GM21360 (cell line): ENCODE results near the gene TOP3B.

Source experiments
- ATAC-seq: cut with Tn5 transposase; IDR thresholded peaks from one replicate; pipeline ENCODE4 v1.9.1; 2021; ENCODE audit warnings: mild to moderate bottlenecking, moderate library complexity; ENCODE audit not compliant: unreplicated experiment

The TOP3B gene

GRCh38 chr22:21980547-21980946 lies 2.0 kb downstream of the TOP3B start:
- no peak for ATAC-seq

DNA sequence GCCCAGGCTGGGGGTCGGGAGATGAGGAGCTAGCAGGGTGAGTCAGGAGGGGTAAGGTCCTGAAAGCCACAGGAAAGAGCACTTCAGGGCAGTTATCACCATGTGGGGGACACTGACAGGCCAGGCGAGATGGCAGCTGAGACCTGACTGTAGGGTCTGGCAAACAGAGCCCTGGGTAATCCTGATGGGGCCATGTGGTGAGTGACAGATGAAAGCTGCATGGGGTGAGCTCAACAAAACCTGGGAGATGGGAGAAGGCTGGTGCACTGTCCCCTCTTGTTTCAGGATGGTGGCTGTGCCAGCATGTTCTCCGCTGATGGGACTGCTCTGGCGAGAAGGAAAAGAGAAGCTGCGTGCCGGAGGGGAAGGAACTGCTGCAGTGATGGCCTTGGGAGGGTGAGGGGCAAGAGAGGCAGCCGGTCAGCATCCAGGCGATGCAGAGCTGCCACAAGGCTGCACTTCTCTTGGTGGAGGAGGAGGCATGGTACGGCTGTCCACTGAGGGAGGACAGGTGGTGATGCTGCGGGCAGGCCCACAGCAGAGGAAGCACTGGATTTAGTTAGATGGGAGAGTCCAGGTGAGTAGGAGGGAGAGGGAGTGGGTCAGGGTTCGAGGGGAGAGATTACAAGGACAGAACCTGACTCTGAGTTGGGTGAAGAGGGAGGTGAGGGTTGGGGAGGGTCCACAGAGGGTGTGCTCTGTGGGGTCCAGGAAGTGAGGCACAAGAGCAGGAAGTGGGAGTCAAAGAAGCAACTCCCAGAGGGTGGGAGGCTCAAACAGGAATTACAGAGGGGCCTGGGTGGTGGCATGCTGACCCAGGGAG lies 3.8 kb downstream of the TOP3B start:
- ATAC-seq = no peak

- no peak for ATAC-seq
Measured at GRCh38 chr22:21977814-21978213, 4.8 kb downstream of the TOP3B start.

GRCh38 chr22:21975854-21976345 lies 6.7 kb downstream of the TOP3B start:
- ATAC-seq = no peak

DNA sequence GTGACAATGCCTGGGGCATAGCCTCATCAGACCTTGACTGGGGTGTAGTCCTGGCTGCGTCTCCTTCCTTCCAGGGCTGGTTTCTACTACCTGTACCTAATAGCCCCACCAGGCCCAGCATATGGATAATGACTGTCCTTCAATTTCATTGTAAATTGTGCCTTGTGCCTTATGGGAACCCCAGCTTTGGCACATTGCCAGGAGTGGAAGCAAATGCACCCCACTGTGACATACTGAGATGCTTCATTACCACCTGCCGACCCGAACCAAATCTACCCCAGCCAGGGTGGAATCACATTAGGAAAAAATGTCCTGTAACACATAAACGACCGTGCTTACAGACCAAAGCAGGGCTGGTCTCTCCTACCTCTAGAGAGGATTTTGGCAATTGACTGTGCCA lies 7.3 kb downstream of the TOP3B start:
- no peak for ATAC-seq

DNA sequence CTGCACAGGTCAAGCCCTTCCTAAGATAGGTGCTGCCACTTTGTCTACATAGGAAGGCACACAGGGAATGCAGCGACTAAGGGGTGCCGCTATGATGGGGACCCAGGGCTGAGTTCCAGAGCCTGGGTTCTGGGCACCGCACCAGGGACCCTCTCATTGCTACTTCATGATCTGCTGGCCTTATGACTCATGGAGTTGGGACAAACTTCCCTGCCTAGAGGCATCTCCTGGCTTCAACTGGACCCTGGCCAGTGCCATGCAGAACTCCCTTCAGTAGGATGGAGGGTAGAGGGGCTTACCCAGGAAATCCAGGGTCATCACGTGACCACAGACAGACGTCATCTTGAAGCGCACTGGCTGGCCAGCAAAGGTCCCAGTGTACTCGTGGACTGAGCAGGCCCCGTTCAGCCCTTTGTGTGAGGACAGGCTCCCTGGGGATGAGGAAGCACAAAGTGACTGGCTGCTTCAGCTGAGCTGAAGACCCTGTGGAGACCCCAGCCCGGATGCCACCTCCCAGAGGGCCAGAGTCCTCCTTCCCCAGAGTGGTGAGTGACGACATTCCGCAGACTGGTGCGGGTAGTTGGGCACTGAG lies 8.4 kb downstream of the TOP3B start:
- ATAC-seq = no peak

DNA sequence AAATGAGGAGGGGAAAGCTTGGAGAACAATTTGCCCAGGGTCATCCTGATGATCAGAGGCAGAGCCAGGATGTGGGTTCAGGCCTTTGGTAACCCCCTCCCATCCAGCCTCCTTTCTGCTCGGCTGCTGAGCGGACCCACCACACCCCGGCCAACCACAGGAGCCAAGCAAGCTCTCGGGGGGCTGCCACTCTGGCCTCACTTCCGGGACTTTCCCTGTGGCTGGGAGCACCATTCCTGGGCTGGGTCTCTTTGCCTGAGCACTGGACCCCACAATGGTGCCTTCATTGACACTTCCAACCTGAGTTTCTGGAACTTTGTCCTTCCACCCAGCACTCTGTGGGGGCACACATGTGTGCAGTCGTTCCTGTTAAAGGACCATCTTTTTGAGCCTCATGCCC lies 9.8 kb downstream of the TOP3B start:
- ATAC-seq = no peak

DNA sequence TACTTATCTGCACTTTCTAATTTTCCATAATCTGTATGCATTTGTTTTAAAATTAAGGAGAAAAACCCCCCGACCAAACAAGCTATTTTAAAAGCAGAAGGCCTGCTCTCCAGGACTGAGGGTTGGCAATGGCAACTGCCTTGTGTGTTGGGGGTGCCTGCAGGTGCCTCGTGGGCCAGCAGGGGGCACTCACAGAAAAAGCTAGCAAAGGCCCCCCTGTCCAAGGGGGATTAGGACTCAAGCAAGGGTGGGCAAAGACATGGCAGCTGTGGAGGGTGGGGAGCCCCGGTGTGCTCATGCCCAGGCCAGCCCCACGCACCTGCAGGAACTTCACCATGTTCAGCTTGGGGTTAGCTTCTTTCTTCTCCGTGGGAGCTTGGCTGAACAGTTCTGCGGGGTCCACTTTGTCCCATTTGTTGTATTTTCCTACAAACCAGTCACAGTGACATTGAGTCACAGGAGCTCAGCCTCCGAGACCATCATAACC lies 10.3 kb downstream of the TOP3B start:
- no peak for ATAC-seq

GRCh38 chr22:21971858-21972275 lies 10.7 kb downstream of the TOP3B start:
- no peak for ATAC-seq

DNA sequence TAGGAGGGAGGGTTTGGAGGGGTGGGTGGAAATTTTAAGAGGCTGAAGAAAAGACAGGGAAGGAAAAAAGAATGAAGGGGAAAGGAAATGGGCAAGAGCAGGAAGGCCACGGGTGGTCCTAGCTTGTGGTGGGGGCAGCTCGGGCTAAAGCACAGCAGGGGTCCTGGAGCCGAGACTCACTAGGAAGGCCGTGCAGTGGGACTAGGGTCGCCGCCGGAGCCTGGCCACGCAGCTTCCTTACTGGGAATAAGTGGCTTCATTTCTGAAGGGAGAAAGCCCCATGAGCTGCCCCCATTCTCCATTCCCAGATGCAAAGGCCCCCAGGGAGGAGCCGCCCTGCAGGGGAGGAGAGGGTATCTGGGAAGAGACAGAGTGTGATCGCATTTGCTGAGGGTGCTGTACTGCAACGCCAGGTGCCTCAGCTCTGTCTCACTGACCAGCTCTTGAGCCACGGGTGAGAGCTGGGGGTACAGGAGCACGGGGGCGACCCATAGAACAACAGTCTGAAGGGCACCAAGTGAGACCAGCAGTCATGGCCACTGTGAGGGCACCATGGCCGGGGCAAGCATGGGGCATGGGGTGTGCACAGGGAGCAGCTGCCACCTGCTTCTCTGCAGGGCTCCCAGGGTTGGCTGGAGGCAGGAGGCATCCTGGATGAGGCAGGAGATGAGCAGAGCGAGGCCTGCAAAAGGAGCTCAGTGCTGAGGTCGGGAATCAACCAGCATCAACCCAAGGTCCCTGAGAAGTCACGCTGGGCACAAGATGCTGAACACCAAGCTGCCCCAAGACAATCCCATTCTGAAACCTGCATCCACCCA lies 11.6 kb downstream of the TOP3B start:
- ATAC-seq = no peak

DNA sequence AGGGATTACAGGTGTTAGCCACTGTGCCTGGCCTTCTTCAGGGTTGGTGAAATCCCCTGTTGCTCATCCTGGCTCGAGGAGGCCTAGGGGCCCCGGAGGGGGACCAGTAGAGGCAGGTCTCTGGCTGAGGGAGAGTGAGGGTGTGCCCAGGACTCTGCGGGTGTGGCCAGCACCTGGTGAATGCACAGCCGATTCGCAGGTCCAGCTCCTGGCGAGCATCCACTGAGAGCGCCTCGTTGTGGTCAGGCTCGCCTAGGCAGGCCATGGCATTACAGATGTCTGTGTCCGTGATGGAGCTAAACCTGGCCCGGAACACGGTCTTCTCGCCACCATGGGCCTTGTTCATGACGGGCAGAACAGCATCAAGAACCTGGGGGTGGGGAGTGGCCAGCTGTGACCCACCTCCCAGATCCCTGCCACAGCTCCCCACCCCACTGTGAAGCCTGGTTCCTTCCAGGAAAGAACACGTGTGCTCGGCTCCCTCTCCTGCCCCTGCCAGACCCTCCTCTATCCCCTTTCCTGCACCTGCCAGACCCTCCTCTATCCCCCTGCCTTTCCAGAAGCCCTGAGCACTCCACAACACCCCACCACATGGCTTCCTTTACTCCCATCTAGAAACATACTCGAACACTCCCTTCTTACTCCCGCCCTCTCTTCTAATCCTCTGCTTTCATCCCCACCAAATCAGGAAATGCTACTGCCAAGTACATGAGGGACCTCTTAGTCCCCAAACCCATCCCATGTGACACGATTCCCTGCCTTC lies 12.4 kb downstream of the TOP3B start:
- ATAC-seq = no peak

DNA sequence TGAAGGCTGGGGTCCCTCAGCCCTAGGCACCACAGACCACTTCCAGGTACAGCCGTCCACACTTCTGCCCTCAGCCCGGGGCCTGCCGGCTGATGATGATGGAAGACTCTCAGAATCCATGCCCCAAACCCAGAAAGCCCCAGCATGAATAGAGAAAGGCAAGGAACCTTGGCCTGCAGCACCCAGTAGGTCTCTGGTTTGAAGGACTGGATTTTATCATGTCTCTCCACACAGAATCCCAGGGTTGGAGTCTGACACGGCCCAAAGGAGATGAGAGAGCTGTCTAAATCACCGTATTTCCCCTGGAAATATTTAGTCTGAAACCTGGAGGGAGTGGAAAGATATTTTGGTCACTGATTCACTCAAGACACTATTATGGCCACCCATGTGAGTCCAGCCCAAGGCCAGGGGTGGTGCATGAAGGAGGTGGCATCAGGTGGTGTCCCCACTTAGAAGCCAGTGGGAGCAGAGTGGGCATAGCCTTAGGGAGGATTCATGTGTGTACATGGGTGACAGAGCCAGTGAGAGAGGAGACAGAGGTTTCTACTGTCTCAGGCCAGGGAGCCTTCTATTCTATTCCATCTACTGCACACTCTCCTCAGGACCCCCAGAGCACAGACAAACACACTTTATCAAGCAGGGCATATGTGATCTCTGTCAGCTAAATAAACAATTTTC lies 14.0 kb downstream of the TOP3B start:
- ATAC-seq = no peak

- no peak for ATAC-seq
Measured at GRCh38 chr22:21967693-21968271, 14.8 kb downstream of the TOP3B start.

DNA sequence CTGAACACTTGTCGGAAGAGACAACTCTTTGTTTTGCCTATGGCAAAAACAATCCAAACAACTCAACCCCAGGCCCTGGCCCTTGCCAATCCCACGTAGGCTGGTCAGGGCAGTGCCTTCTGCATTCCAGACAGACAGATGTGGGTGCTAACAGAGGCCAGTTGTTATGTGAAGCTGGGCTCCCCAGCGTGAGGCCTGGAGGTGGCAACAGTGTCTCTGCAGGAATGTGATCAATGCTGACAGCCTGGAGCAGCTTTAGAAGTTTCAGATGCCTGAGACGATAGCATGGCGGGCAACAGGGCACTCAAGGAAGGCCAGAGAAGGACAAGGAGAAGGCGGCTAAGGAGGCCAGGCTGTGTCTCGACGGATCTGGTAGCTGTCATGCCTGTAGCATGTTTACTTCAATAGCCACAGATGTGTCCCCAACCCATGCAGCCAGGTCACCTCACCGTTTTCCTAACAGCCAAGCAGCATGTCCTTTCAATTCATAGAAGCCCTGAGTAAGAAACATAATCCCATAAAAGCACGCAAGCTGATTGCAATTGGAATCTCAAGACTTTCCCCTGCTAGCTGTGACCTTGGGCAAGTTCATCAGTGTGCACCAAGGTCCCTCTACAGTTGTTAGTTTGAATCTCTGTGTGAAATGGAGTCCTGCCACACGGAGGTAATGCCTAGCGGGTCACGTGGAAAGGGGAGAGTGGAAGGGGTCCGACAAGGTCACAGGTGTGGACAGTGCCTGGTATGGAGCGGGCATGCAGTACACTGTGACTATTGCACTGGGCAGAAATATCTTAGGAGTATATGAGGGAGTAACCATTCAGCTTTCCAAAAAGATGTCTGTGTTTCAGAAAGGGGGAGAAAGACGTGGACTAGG lies 15.7 kb downstream of the TOP3B start:
- ATAC-seq = no peak

- ATAC-seq = no peak
Measured at GRCh38 chr22:21965762-21966288, 16.8 kb downstream of the TOP3B start.

DNA sequence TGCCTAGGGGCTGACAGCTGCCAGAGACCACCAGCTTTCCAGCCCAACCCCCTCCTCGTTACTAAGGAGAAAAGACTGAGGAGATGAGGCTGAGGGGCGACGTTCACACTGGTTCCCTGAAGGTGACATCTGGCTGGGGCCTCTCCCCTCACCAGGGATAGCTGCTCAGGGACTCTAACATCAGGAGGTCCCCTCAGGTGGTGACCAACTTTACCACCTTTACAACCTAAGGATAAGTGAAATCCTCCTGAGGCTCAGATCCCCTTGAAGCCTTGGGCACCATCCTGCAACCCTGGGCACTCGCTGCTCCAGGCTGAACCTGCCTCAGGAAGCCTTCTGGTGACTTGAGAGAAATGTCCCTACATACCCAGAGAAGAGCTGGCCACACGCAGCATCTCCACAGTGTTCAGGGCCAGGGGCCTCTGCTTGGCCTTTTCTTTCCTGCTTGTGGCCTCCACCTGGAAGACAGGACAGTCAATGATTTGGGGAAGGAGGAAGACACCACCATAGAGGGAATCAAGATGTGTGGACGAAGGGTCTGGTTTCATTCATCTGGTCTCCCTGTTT lies 17.6 kb downstream of the TOP3B start:
- no peak for ATAC-seq

- no peak for ATAC-seq
Measured at GRCh38 chr22:21964234-21964633, 18.4 kb downstream of the TOP3B start.

DNA sequence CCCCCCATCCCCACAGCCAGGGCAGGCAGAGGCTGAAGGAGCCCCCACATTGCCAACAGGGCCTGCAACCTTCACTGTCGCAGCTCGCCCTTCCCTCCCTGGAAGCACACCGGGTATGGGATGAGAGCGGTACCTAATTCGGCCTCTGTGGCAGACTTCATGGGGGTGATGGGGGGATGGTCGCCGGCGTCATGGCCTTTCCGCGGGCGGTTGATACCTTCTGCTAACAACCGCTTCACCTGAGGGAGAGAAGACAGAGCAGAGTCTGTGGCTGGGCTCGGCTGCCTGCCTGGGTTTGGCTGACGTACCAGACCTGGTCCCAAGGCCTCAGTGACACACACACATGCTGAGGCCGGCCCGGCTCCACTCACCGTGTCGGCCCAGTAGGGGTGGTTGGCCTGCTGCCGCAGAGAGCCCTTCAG lies 18.8 kb downstream of the TOP3B start:
- no peak for ATAC-seq
